Measurements from ENCODE around the gene SMURF1. TPM values are rescaled to one million over a fixed set of nuclear protein-coding genes. Genes with fewer than 3 reads are reported as not detected.
"Not testable (repeated sequence)": the region's sequence is repeated elsewhere in the genome, so short reads cannot be mapped to it uniquely, and the experiment has no call there.

The SMURF1 gene
- total RNA-seq, 1 donor from 2014 or later, result 16.5 TPM

DNA sequence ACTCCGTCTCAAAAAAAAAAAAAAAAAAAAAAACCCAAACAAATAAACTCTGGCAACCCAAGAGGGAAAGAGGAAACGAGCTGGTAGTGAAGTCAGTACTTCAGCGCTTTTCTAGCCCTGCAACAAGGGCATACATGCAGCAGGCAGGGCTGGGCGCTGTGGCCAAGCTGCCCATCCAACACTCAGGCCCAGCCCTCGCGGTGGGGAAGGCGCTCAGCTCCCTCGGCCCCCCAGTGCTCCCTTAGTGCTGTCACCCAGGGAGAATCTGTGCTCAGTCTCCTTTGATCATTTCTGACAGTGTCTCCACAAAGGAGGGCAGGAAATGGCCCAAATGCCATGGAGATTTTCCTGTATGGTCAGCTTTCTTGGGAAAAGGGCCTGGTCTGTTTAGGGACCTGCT is 97.2 kb downstream of the SMURF1 start:
- no peak for DNase-seq

DNA sequence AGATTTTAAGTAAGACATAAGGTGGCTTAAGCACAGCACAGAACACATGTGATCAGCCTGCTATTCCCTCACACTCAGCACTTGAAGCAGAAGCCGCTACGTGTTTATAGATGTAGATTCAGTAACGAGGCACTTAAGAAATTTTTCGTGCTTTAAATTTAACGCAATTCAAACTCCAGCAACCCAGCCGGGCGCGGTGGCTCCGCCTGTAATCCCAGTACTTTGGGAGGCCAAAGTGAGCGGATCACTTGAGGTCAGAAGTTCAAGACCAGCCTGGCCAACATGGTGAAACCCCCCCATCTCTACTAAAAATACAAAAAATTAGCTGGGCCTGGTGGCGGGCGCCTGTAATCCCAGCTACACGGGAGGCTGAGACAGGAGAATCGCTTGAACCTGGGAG is 97.6 kb downstream of the SMURF1 start:
- not testable (repeated sequence) for DNase-seq

DNA sequence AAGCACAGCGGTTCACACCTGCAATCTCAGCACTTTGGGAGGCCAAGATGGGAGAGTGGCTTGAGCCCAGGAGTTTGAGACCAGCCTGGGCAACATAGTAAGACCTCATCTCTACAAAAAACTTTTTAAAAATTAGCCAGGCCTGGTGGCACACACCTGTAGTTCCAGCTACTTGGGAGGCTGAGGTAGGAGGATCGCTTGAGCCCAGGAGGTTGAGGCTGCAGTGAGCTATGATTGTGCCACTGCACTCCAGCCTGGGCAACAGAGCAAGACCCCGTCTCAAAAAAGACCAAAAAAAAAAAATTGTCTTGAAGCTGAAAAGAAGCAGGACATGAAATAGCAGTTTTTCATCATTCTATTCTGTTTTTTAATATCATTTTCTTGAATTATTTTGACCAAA is 99.0 kb downstream of the SMURF1 start:
- not testable (repeated sequence) for DNase-seq

DNA sequence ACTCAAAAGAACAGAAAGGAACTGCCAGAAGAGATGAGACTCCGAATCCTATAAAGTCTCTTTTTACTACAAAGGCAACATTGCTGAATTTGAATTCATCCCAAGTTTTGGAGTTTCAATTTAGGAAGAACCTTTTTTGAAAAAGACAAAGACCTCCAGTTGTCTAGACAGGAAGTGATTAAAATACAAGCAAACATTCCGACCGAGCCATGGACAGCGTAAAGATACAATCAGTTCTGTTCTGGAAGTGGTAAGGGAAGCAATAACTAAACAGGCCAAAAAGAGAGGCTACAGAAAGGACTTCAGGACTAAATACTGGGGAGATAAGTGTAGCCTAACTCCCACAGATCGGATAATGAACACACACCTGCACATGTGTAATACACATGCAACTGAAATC is 101.0 kb downstream of the SMURF1 start:
- no peak for DNase-seq

DNA sequence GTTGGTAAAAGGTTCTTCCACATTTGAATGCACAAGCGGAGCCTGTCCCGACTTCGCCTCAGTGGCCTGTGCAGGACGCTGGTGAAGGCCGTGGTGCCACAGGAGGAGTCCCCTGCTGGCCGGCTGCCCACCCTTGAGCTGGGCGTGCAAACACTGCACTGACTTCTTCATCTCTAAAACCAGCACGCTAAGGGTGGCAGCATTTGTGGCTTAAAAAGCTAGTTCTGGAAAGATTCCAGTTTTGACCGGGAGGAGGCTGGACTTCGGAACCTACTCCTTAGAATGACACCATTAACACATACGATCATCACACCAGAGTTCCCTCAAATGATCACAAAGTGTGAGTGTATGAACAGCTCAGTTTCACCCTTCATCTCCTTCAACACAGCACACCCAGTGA is 102.4 kb downstream of the SMURF1 start:
- DNase-seq, result no peak

DNA sequence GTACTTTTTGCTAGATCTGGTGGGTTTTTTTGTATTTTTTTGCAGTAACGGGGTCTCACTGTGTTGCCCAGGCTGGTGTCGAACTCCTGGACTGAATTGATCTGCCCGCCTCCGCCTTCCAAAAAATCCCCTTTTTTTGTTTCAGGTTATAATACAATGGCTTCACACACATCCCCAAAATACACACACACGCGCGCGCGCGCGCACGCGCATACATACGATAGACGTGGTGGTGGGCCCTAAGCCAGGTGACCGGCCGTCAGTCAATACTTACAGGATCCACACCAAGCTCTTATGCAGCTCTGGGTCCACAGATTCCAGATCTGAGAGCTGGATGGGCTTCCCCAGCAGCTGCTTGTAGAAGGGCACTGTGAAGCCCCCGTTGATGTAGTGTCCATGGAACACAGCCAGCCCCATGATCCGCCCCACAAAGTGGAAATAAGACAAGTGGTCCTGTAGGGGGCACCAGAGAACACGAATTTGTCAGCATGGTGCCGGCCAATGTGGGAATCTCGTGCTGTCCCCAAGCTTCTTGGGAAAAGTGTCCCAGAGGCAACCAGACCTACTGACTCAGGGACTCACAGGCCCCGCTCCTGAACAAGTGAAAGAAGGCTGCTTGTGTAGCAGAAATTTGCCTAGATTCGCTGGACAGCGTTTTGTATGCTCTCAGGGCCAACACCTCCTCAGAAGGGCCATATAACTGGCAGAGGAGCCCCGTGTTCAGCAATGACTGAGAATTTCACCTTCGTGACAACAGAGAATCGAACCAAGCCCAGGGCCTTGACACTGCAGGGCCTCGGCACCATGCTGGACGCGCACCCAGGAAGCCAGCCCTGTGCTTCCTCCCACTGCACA is 103.6 kb downstream of the SMURF1 start:
- peak; percentile 96 for DNase-seq

DNA sequence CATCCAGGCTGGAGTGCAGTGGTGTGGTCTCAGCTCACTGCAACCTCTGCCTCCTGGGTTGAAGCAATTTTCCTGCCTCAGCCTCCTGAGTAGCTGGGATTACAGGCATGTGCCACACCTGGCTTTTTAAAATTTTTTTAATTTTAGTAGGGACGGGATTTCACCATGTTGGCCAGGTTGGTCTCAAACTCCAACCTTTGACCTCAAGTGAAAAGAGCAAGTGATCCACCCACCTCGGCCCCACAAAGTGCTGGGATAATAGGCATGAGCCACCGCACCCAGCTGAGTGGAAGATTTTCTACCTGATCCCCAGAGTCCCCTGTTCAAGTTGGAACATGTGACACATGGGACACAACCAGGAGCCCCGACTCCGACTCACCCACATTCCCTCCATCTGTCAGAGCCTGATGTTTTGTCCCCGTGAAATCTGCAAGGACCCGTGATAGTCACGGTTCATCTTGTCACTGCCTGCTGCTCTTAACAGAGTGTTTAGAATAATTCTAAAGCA is 104.5 kb downstream of the SMURF1 start:
- no peak for DNase-seq

DNA sequence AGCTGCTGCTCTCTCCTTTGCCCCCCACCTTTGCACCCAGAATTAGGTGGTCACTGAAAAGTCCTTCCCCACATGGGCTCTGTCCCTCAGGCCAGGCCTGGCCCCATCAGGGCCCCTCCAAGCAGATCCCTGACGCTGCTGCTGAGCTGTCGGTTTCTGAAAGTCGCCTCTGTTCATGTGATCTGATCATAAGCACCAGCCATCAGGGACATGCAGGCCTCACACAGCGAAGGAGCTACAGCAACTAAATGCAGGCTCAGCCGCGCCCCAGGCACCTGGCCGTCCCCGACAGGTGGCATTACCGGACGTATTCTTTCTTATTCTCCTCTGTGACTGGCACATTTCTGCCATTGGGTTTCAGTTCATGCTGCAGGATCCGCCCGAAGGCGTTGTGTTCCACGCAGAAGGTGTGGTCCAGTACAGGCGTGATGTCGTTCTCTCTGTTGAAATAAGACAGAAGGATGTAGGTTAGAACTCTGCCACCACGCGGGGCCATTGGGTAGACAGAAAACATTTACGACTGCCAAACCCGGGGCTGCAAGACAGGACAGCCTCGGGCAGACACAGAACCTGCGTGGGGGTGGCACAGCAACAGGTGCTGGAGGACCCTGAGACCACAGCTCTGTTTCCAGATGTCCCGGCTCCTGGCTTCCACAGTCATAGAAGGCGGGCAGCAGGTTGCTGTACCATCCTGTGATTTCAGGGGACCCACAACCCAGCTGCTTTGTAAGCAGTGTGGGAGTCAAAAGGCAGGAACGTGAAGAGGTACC is 105.6 kb downstream of the SMURF1 start:
- DNase-seq, result no peak

DNA sequence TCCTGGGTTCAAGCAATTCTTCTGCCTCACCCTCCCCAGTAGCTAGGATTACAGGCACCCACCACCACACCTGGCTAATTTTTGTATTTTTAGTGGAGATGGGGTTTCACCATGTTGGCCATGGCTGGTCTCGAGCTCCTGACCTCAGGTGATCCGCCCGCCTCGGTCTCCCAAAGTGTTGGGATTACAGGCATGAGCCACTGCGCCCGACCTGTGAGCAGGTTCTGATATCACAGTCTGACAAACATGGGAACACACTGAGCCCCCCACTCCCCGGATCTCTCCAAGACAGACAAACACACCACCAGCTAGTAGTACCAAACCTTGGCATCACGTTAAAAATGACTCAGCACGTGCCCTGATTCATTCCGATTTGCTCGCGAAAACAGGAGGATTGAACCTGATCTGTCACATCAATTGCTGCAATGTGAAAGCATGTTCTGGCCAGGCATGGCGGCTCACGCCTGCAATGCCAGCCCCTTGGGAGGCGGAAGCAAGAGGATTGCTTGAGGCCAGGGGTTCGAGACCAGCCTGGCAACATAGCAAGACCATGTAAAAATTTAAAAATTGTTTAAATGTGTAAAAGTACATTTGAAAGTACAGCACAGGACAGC is 106.5 kb downstream of the SMURF1 start:
- no peak for DNase-seq

DNA sequence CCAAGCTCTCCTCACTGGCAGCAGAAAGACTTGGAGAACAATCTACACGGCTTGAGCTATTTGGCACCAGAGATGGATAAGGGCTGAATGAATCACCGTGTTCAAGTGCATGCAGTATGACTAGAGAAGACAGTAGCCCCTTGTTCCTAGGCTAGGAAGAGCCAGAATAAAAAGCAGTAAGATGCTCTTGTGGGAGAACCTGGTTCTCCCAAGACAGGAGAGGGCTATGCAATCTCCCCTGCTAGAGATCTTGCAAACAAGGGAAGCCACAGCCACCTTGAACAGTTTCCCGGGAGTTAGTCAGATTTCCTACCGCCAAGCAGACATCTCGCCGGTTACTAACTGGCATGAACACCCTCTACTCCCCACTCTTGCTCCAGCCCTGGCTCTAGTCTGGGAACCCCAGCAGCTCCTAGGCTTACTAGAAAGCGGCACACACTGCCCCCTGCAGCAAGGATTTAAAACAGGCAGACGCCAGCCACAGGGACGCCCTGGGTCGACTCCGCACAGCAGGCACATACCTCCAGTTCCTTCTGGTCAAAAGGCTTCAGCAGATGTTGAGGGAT is 107.3 kb downstream of the SMURF1 start:
- no peak for DNase-seq

DNA sequence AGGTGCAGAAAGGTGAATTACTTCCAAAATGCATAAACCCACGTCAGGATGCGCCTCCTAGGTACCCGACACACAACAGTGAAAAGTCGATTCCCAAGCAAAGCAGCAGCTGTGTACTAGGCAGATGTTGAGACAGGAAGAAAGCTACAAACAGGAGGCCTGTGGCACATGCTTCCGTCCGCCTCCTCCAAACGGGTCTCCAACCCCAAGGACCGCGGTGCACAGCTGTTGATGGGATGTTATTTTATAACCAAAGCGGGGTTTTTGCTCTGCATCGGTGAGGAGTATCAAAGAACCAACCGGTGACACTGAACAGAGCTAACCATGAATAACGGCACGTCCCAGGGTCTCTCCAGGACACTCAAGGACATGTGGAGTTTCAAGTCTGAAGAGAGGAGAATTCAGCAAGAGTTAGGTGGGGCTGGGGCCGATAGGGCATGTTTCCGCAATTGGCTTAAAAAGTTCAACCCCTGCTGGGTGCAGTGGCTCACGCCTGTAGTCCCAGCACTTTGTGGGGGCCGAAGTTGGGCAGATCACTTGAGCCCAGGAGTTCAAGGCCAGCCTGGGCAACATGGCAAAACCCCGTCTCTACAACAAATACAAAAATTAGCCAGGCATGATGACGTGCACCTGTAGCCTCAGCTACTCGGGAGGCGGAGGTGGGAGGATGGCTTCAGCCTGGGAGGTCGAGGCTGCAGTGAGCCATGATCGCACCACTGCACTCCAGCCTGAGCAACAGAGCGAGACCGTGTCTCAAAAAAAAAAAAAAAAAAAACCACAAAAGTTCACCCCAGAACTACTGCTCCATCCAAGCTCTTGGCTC is 108.0 kb downstream of the SMURF1 start:
- DNase-seq, result no peak

DNA sequence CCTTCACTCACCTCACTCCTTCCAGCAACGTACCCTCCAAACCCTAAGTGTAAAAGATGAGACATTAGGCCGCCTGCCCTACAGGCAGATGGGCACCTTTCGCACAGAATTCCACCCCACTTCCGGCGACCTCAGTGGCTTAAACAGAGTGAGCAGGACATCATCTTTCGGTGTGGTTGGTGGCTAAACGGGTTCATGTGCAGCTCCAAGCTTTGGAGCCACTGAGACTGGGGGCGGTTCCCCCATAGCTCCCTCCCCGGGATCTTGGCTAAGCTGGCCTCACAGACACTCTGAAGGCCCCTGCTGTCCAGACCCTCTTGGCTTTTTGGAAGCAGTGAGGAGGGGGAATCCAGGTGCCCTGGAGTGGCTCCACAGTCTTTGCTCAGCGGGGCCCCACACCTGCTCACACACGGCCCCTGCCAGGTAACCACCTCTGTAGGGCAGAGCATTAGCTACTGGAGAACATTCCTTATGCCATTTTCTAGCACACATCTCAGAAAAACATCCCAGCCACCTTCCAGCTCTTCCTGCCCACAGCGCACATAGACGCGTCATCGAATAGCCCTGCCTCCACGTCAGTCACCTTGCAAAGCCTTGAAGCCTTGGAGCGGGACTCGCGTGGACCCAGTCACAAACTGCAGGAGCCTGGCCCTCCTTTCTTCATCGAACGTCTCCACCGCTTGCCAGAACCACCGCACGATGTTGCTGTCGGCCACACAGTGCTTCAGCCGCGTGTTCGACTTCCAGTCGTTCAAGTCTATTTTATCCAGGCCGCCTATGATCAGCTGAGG is 108.8 kb downstream of the SMURF1 start:
- no peak for DNase-seq

DNA sequence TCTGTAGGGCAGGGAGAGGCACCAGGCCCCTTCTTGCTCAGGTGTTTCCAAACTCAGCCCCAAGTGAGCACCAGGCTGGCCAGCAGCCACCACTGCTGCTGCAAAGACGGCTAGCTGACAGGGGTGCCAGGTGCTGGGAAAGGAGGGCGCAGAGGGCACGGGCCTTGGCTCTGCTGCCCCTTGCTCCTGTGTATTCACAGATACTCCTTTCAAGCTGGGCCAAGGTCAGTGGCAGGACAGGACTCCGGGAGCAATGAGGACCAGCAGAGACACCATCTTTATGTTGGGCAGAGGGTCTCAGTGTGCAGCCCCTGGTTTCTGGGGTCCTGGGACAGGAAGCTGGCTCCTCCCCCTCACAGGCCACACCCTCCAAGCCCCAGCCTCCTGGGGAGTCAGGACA is 110.1 kb downstream of the SMURF1 start:
- no peak for DNase-seq

DNA sequence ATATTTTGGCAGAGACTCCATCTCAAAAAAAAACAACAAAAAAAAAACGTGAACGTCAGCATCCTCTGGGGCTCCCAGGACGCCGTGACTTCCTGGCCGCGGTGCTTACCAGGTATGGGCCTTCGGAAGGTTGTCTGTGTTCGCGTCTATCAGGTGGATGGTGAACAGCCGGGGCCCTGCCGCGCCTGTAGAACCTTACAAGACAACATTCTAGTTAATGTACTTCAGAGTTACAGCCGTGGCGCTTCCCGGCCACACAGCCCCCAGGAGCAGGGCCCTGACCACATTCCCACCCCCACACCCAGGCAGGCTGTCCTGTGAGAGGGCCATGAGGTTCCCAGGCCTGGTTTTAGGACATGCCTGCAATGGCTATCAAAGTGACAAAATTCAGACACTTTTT is 111.0 kb downstream of the SMURF1 start:
- DNase-seq, result no peak

DNA sequence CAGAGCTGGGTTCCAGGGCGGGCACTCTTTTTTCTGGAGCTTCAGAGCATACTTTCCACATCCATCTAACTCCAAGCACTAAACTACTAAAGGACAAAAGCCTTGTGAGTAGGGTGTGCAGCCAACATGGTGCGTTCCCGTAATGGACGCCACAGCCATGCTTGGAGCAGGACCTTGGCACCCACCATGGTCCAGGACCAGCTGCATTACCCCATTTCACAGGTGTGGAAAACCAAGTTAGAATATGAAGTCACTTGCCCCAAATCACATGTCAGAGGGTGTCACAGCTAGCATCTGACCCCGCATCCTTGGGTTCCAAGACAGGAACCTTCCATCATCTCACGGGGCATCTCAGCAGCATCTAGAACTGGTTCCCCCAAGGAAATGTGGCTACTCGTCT is 112.4 kb downstream of the SMURF1 start:
- no peak for DNase-seq

DNA sequence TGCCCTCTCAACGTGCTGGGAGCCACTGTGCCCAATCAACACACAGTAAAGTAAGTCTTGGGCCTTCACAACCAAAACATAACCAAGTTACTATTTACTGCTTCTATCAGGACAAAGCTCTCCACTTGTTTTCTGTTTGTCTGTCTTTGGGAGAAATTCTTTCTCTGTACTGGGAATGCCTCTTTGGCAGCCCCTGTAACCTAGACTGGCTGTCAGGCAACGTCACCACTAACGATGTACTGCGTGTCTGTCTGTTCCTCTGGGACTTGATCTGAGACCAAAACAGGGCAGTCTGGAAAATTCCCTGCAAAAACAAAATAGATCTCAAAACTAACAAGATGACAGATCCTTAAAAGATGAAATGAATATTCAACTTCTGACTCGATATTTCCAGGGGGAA is 113.0 kb downstream of the SMURF1 start:
- DNase-seq, result no peak

DNA sequence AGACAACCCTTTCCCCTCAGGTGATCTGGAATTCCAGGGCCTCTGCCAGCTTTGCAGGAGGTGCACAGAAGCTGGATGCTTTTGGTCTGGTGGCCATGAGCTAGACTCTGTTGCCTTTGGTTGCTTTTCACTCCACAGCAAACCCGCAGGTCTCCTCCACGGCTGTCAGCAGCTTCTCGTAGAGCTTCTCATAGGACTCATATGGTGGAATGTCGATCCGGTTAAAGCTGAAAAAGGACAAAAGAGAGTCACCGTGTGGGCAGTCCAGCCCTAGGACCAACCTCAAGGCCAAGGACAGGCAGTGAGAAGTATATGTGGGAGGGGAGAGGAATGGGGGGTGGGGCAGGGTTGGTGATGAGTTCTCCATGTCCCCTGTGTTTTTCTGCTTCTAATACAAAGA is 113.5 kb downstream of the SMURF1 start:
- no peak for DNase-seq

DNA sequence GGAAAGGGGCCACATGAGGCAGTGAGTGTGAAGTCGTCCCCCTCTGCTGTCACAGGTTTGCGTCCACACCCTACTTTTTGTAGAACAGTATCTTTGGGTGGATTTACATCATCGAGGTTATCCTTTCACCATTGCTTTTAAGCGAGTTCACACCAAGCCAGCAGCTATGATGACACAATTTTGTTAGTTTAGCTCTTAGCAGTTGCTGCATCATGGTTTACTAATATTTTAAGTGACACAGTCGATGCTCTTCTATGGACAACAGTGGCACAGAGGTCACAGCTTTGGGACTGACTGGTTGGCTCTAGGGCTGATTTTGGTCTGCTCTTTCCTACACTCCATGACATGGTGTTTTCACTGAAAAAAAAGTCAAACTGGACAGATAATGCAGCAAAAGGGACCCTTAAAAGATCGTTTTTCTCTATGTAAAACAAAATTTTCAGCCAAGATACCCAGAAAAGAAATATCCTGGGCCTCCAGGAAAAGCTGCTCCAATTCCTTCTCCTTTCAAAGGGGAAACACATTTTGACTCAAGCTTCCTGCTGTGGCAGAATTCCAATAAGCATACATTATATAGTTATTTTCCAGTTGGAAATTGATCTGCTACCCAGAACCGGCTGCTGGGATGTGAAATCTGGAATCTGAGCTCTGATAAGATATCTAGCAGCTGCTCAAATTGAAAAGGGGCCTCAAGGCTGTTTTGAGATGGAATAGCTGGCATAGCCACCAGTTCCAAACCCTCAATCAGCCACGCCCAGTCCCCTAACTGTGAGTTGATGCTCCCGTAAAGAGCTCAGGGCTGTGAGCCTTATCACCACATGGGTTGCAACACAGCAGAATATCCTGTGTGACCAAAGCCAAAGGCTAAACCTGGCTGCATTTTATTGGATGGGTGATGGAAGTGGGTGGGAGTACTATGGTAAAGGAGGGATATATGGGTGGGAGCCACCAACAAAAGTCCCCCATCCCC is 114.2 kb downstream of the SMURF1 start:
- DNase-seq, result no peak

DNA sequence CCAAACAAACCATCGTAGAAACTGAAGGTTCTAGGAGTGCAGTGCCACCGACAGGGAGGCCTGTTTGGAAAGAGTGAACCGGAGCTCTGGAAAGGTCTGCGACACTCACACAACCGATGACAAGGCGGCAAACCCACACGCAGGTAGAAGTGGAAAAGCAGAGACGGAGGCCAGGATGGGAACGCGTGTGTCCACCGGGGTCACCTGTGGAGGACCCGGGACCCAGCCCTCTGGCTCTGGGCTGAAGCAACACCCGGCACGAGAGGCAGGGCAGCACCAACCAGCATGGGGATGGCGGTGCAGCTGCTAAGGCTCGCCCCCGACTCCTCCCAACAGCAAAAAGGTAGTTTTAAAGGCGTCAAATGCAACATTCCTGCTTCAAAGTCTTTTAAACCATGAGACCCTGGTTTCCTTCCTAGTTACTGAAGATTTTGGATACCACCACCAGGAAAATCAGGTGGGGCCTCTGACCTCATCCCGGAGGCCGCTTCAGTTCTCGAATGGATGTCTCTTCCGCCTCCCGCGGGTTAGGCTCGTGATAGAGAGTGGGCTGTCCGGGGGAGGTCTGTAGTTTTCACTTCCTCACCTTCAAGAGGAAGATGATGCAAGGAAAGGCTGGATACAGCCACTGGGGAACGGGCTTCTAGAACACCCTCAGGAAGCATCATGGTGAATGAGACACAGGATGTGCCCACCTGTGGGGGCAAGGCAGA is 115.5 kb downstream of the SMURF1 start:
- no peak for DNase-seq
